Hematopoietic multipotent progenitor cell treated with erythropoietin and hydrocortisone succinate and interleukin-3 and kit ligand, for 4 days (in vitro differentiated cells): ENCODE measurements around the gene DNALI1.
"Not testable (repeated sequence)": the region's sequence is repeated elsewhere in the genome, so short reads cannot be mapped to it uniquely, and the experiment has no call there.

Experiments used
- DNase-seq: peaks from one replicate; pipeline ENCODE4 v3.0.0-alpha.2; 2015

DNALI1 gene

DNA sequence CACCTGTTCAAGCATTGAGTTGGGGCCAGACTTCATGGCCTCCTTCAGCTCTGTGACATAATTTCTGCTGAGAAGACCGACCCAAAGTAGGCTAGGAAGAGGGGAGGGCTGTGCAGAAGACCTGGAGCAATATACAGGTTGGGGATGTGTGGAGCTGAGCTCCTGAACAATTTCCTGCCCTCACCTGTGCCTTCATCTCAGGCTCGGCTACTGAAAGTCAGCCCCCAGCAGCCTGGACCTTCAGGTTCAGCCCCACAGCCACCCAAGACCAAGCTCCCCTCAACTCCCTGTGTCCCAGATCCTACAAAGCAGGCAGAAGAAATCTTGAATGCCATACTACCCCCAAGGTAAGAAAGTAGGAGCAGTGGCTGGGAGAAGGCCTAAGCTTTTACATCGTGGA lies 662 bp downstream of the DNALI1 start:
- DNase-seq: no peak

- DNase-seq: no peak
Observed at GRCh38 chr1:37558411-37558810, 1.7 kb downstream of the DNALI1 start.

GRCh38 chr1:37559080-37559479 lies 2.3 kb downstream of the DNALI1 start:
- DNase-seq: no peak

GRCh38 chr1:37559957-37560379 lies 3.2 kb downstream of the DNALI1 start:
- peak; percentile 86 for DNase-seq

DNA sequence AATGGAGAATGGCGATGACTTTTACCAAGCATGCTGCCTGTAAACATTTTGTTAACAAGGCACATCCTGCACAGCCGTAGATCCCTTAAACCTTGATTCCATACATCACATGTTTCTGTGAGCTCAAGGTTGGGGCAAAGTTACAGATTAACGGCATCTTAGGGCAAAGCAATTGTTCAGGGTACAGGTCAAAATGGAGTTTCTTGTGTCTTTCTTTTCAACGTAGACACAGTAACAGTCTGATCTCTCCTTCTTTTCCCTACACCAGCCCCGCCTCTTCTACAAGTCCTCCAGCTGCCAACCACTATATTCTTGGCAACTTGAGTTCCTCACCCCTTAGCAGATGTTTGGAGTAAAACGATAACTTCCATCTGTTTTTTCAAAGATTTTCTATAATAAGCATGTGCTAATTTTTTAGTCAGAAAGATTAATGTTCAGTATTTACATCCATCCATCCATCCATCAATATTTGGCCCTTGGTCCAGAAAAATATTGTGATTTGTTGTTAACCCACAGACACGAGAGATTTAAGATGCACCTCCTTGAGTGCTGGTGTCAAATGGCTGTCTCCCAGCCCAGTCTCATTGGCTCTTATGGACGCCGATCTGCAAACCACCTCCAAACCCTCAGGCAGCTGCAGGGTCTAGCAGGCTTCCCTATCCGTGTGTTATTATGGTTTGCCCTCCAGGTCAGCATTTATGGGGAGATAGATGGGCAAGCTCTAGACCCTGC lies 3.8 kb downstream of the DNALI1 start:
- no peak for DNase-seq

DNA sequence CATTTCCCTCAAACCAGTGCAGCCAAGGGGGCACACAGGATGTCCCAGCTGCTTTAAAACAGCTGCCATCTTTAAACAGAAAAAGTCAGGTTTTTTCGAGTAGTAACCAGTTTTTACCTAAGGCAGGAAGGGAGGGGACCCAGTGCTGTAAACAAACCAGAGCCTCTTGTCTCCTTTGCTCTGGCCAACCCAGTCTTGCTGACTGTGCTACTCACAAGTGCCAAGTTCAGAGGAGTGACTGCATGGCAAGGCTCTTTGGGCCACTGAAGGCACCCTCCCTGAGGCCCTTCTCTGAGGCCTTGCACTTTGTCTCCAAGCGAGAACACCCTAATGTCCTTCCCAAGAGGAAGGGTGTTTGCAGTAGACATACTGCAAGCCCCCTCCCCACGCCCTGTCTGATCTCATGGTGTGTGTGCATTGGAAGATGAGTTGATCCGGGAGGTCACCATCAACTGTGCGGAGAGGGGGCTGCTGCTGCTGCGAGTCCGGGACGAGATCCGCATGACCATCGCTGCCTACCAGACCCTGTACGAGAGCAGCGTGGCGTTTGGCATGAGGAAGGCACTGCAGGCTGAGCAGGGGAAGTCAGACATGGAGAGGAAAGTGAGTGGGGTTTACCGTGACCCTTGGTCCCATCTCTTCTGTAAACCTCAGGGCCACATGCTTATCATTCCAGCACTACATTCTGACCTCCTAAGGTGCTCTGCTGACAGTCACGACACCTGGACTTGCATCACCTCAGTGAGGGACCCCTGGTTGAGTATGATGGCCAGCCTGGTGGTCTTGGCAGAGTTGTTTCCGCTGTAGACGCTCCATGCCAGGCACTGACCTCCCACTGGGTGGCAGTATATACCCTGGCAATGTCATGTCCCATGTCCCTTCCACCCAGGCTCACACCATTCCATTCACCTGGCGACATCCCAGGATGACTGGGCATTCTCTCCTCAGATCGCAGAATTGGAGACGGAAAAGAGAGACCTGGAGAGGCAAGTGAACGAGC lies 4.7 kb downstream of the DNALI1 start:
- DNase-seq: peak; percentile 55

DNA sequence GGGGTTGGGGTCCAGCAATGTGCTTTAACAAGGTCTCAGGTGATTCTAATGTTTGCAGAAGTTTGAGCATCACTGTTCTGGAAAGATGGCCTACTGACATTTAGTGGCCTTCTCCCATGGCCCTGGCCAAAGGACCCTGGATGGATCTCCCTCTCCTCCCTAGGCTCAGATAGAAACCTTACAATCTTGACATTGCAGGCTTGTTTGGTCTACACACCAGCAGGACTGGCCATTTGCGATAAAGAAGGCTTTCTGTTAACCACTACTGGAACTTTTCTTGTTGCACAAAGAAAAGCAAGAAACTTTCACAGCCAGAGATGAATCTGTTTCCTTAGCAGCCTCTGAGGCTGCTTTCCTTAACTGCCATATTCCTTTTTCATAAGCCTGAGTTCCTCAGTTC lies 6.2 kb downstream of the DNALI1 start:
- peak; percentile 31 for DNase-seq

GRCh38 chr1:37564892-37565291 lies 8.2 kb downstream of the DNALI1 start:
- DNase-seq: no peak

- no peak for DNase-seq
Observed at GRCh38 chr1:37567023-37567422, 10.3 kb downstream of the DNALI1 start.

GRCh38 chr1:37570528-37571334 lies 14.0 kb downstream of the DNALI1 start:
- no peak for DNase-seq

- DNase-seq: no peak
Observed at GRCh38 chr1:37574834-37575480, 18.2 kb downstream of the DNALI1 start.

GRCh38 chr1:37575692-37576091 lies 19.0 kb downstream of the DNALI1 start:
- DNase-seq: no peak

GRCh38 chr1:37584544-37584943 lies 27.8 kb downstream of the DNALI1 start:
- not testable (repeated sequence) for DNase-seq

GRCh38 chr1:37588939-37589338 lies 32.2 kb downstream of the DNALI1 start:
- DNase-seq: no peak

GRCh38 chr1:37593726-37594125 lies 37.0 kb downstream of the DNALI1 start:
- no peak for DNase-seq

GRCh38 chr1:37595440-37596181 lies 38.9 kb downstream of the DNALI1 start, which contains the start of gene GNL2:
TSS of gene GNL2 (minus strand) at chr1:37595937. CDS start at chr1:37595822, 115 bp downstream.
- DNase-seq: peak; percentile 98

GRCh38 chr1:37596182-37596667 lies 39.5 kb downstream of the DNALI1 start:
- DNase-seq: no peak

DNA sequence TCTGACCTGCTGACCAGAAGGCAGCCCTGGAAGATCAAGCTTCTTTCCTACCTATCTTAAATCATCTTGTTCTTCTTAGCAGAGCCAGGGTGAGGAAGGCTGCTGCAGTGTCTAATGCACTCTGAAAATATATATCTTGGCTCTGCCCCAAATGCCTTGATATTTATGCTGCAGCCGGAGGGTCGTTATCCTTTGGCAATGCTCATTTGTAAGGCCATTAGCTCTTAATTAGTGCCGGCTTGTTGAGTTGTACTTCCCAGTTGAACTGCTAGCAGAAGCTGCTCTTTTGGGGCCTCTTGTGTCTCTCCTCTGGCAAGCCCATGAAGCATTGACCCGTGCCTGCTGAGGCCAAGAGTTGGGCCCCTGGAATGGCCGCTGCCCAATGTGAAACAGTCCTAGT lies 43.2 kb downstream of the DNALI1 start:
- no peak for DNase-seq

DNA sequence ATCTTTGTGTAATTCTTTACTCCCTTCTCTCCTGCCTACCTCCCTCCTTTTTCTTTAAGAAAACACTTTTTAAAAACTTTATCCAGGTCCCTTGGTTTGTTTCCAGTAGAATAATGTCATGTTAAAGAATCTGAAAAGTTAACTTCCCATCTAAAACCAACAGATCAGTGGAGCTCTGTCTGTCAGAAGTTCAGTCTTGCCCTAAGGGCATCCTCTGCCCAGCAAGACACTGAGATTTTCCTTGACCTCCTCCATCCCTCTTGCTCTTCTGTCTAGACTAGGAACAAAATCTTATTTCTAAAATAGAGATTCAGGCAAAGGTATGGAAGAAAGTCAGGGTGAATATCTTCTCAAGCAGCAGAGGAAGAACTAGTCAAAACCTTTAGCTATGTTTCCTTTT lies 44.7 kb downstream of the DNALI1 start:
- no peak for DNase-seq

GRCh38 chr1:37602750-37603694 lies 46.3 kb downstream of the DNALI1 start:
- DNase-seq: peak; percentile 75
